BLaER1 (cell line): ENCODE measurements around the gene PHACTR3.
A peak's percentile ranks its signal among the peaks of the same experiment; 100 is the strongest.

ENCODE experiments used
- H3K27ac ChIP-seq: shearing (Covaris generic); formaldehyde crosslinking; 2 replicates; pipeline ENCODE4 v1.8.1; 2022
- H3K27me3 ChIP-seq: shearing (Covaris generic); formaldehyde crosslinking; 2 replicates; pipeline ENCODE4 v1.8.1; 2022
- H3K36me3 ChIP-seq: shearing (Covaris generic); formaldehyde crosslinking; 2 replicates; pipeline ENCODE4 v1.8.1; 2022
- H3K4me1 ChIP-seq: shearing (Covaris generic); formaldehyde crosslinking; 2 replicates; pipeline ENCODE4 v1.8.1; 2022
- H3K4me2 ChIP-seq: shearing (Covaris generic); formaldehyde crosslinking; 2 replicates; pipeline ENCODE4 v1.8.1; 2022
- H3K4me3 ChIP-seq: shearing (Covaris generic); formaldehyde crosslinking; 2 replicates; pipeline ENCODE4 v1.8.1; 2022
- H3K9ac ChIP-seq: shearing (Covaris generic); formaldehyde crosslinking; 2 replicates; pipeline ENCODE4 v1.8.1; 2022
- H3K9me3 ChIP-seq: shearing (Covaris generic); formaldehyde crosslinking; 2 replicates; pipeline ENCODE4 v1.8.1; 2022
- H4K20me1 ChIP-seq: shearing (Covaris generic); formaldehyde crosslinking; 2 replicates; pipeline ENCODE4 v1.8.1; 2022
- Cebpa-rat ChIP-seq: shearing (Covaris generic); IDR thresholded peaks from 2 replicates; pipeline ENCODE4 v1.8.1; 2022

Gene PHACTR3

DNA sequence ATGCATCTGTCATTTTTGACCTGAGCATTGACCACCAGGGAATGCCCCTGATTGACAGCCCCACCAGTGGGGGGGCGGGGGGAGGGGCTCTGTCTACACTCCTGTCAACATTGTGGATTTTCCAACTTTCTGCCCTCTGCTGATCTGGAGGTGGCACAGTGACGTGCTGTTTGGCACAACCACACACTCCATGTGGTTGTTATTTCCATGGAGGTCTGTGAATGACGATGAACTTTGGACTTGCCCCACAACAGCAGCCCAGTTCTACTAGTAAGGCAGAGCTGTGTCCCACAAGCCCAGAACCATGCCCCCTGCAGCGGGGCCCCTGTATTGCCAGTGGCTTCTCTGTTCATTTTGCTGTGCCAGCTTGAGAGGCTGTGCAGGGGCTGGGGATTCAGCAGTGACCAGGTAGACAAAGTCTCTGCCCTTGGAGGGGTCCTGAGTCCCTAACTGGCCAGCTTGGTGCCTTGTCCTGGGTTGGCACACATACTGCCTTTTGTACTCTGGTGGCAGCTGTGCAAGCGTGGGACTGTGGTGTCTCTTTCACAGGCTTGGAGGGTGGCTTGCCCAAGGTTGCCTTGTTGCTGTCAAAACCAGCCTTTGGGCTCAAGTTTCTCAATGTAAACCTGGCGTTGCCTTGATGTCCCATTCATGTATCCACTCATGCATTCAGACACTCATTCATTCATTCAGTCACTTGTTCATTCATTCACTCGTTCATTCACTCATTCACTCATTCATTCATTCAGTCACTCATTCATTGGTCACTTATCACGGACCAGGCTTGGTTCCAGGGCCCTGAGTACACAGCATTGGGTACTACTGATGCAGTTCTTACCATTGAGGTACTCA is 220.6 kb downstream of the PHACTR3 start:
- Histone ChIP-seq H3K4me2 (no peak overlapping the region), H4K20me1 (peaks cover 96% of the 10 kb centered on the region), H3K9ac (no peak overlapping the region), H3K36me3 (peaks cover 96% of the 10 kb centered on the region), H3K4me1 (peaks cover 31% of the 10 kb centered on the region), H3K9me3 (no peaks in the 10 kb centered on the region), H3K27me3 (no peaks in the 10 kb centered on the region), H3K4me3 (no peak overlapping the region), H3K27ac (no peak overlapping the region)
- no peak for TF ChIP-seq Cebpa-rat

DNA sequence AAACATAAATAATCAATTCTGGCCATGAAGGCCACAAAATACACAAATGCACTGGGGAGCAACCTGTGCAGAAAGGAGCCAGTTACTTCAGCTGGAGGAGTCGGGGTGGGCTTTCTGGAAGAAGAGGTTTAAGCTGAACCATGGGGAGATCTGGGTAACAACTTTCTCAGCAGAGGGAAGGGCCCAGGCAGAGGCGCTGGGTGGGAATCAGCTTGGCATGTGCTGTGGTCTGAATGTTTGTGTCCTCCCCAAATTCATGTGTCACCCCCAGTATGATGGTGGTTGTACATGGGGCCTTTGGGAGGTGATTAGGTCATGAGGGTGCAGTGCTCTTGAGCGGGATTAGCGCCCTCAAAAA is 221.2 kb downstream of the PHACTR3 start:
- Histone ChIP-seq H4K20me1 (peaks cover 96% of the 10 kb centered on the region), H3K27ac (no peak overlapping the region), H3K36me3 (peaks cover 96% of the 10 kb centered on the region), H3K9me3 (no peaks in the 10 kb centered on the region), H3K4me3 (no peak overlapping the region), H3K4me1 (peaks cover 37% of the 10 kb centered on the region), H3K27me3 (no peaks in the 10 kb centered on the region), H3K9ac (no peak overlapping the region), H3K4me2 (no peak overlapping the region)
- TF ChIP-seq Cebpa-rat = no peak

DNA sequence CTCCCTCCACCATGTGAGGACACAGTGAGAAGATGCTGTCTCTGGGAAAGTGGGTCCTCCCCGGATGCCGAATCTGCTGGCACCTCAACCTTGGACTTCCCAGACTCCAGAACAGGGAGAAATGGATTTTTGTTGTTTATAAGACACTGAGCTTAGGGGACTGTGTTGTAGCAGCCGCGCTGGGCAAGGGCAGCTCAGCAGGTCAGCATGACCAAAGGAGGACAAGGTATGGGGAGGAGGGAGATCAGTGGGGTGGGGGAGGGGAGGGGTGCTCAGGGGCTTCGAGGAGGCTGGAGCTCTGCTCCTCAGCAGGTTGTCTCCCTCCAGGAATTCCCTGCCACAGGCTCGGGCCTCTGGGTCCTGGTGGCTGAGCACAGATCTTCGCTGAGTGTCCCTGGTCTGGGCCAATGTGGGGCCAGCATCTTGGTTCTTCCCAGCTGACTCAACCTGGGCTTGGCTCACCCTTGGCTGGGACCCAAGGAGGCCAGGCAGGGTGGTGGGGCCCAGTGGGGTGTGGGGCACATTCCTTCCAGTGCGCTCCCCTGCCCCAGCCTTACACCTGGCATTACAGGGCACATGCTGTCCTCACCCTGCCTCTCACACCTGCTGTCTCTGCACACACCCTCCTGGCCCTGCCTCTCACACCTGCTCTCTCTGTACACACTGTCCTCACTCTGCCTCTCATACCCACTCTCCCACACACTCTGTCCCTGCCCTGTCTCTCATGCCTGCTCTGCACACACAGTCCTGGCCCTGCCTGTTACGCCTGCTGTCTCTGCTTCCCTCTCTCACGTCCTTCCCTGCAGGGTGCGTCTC is 221.8 kb downstream of the PHACTR3 start:
- Histone ChIP-seq H3K36me3 (peaks cover 96% of the 10 kb centered on the region), H3K4me3 (no peak overlapping the region), H3K4me2 (no peak overlapping the region), H3K9me3 (no peaks in the 10 kb centered on the region), H3K4me1 (peaks cover 43% of the 10 kb centered on the region), H4K20me1 (peaks cover 96% of the 10 kb centered on the region), H3K27ac (no peak overlapping the region), H3K9ac (no peak overlapping the region), H3K27me3 (no peaks in the 10 kb centered on the region)
- TF ChIP-seq Cebpa-rat = no peak

DNA sequence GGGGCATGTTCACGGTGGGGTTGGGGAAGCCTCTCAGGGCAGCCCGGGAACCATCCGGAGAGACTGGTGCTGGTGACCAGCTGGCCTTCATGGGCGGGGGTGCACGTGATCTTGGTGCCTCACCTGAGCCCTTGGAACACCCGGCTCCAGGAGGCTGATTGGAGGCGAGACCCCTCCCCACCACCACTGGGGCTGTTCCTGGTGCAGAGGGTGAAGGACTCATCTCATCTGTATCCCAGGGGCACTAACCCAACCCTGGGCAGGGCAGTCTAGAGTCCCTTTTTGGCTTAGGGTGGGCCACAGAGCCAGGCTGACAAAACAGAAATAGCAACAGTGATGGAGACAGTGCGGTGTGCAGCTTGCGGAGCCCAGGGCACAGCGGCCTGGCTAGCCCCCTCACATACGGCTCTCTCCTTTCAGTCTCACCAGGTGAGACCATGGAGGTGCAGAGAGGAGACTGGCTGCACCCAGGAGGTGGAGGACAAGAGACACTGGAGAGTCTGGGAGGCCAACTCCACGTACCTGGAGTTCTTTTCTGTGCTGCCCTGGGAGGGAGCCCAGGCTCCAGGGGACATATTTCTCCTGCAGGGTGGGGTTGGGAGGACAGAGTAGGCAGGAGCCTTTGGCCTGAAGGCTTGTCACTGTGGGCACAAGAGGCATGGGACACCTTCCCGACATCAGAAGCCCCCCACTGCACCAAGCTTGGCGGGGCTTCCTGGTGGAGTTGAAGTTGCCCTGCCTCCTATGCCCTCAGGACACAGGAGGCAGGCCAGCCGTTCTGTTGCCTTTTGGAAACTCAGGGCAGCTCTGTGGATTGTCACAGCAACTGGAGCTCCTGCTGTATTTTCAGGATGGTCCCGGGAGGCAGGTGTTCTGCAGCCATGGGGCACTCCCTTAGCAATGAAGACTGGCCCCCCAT is 223.1 kb downstream of the PHACTR3 start:
- peaks cover 56% of the 10 kb centered on the region for H3K4me1 ChIP-seq
- no peaks in the 10 kb centered on the region for H3K27me3 ChIP-seq

DNA sequence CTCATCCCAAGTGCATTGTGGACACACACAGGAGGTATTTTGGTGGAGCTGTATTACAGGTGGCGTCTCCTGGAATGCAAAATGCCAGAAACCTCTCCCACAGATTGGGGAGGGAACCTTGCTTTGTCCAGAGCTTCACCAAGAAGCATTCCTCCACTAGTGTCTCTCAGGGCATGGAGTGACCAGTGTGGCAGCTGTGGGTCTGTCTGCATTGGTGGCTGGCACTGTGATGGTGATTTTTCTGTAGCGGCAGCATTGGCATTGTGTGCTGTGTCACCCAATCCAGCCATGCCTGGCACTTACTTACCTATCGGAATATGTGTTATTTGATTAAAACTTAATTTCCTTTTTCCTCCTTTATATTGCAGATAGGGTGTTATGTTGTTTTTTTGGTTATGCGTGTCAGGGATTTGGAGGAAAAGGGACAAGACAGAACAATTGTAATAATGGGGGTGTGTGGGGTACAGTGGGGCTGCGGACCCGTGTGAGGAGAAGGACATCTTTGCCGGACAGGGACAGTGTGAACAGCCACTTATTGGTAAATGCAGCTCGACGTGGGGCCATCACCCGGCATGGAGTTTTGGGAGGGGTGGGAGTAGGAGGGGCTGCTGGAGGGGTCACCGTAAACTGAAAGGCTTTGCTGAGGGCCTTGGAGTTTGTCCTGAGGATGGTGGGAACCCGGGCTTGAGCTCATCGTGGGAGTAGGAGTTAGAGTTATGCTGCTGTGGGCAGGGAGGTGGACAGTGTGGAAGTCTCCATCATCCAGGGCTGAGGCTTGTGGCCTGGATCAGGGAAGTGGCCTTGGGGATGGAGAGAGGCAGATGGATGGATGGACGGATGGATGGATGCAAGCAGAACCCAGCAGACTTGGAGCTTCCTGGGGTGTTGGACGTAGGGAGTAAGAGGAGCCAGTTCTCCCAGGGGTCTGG is 224.0 kb downstream of the PHACTR3 start:
- Histone ChIP-seq H3K27me3 (no peaks in the 10 kb centered on the region), H3K36me3 (peaks cover 100% of the 10 kb centered on the region), H4K20me1 (peaks cover 100% of the 10 kb centered on the region)

More for the DNA sequence above, 223.1 kb downstream of the PHACTR3 start:
- Histone ChIP-seq H3K4me2 (no peak overlapping the region), H3K9ac (no peak overlapping the region), H3K27ac (no peak overlapping the region), H3K36me3 (peaks cover 100% of the 10 kb centered on the region), H4K20me1 (peaks cover 100% of the 10 kb centered on the region), H3K9me3 (no peaks in the 10 kb centered on the region), H3K4me3 (no peak overlapping the region)
- TF ChIP-seq Cebpa-rat = no peak

DNA sequence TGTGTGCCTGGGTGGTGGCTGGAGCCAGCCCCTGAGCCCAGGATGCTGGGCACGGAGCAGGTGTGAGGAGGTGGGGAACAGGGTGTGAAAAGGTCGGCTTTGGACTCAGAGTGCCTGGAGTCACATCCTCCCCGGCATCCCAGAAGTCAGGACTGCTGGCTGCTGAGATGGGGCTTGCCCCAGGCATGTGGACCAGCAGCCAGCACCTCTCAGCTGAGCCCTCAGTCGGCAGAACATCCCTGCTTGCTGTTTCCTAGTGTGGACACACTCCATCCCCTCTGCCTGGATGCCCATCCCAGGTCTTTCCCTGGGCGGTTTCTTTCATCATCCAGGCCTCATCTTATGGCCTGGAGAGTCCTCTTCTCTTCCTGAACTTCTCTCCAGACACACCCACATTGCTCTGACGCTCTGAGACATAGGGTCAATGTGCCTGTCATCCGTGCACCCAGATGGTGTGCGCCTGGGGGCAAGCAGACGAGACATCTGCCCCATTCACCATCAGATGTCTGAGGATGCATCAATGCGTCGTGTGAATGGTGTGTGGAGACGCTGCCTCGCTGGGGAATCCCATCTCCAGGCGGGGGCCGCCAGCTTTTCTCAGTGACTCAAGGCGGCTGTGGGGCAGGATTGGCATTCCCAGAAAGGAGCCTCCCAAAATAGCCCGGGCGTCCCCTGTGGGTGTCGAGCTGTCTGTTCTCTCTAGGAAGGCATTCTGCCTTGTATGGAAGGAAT is 224.9 kb downstream of the PHACTR3 start:
- no peak overlapping the region for H3K27ac ChIP-seq
- H3K27me3 ChIP-seq = no peaks in the 10 kb centered on the region
- peak overlapping the region; percentile 34 for H3K9ac ChIP-seq
- no peak overlapping the region for H3K4me3 ChIP-seq
- no peaks in the 10 kb centered on the region for H3K9me3 ChIP-seq
- TF ChIP-seq Cebpa-rat = no peak
- H4K20me1 ChIP-seq = peaks cover 100% of the 10 kb centered on the region
- peak overlapping the region; percentile 18; the same call in 1 of the 2 replicates for H3K4me2 ChIP-seq
- H3K4me1 ChIP-seq = peaks cover 74% of the 10 kb centered on the region
- peaks cover 100% of the 10 kb centered on the region for H3K36me3 ChIP-seq

More for the DNA sequence above, 224.0 kb downstream of the PHACTR3 start:
- Histone ChIP-seq H3K9ac (no peak overlapping the region), H3K4me1 (peaks cover 66% of the 10 kb centered on the region), H3K27ac (no peak overlapping the region), H3K4me2 (no peak overlapping the region), H3K9me3 (no peaks in the 10 kb centered on the region), H3K4me3 (no peak overlapping the region)
- no peak for TF ChIP-seq Cebpa-rat

DNA sequence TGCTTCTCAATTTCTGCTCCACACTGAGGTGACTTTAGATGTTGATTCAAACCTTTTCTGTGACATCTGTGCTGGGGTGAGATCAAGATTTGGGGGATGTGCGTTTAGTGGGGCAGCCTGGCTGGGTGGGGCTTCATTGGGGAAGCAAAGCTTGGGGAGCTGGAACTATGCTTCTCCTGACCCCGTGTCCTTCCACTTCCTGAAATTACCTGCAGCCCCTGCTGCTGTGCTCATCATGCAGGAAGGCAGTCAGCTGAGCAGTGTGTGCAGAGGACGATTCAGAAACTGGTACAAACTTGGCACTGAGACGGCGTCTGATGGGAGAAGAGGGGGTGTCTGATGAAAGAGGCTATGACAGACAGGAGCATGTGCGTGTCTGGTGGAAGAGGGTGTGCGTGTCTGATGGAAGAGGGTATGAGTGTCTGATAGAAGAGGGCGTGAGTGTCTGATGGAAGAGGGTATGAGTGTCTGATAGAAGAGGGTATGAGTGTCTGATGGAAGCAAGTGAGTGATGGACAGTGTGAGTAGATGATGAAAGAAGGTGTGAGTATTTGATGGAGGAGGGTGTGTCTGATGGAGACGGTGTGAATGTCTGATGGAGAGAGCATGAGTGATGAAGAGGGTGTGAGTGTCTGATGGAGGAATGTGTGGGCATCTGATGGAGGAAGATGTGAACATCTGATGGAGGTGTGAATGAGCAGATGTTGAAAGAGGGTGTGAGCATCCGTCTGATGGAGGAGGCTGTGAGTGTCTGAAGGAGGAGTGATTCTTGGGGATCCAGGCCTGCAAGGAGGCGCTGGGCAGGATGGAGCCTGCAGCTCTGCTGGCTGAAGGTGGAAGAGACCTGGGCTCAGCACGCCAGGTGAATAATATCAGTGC is 225.7 kb downstream of the PHACTR3 start:
- Histone ChIP-seq H3K9me3 (no peaks in the 10 kb centered on the region), H3K27me3 (no peaks in the 10 kb centered on the region), H3K4me1 (peaks cover 82% of the 10 kb centered on the region), H4K20me1 (peaks cover 100% of the 10 kb centered on the region), H3K9ac (peak overlapping the region; percentile 34; the same call in 1 of the 2 replicates), H3K27ac (no peak overlapping the region), H3K36me3 (peaks cover 100% of the 10 kb centered on the region), H3K4me2 (peak overlapping the region; percentile 29; the same call in 1 of the 2 replicates), H3K4me3 (no peak overlapping the region)
- TF ChIP-seq Cebpa-rat = no peak
